A673 (cell line): ENCODE data around the gene ST7. TPM values are rescaled to one million over a fixed set of nuclear protein-coding genes. Genes with fewer than 3 reads are reported as not detected.

Experiments
- BruUV-seq: library from RNA; stranded (reverse); fragments of 400-500 nt; replicated peaks from 2 replicates; lab custom pipeline; 2021; lab: Mats Ljungman, UMichigan
- CTCF ChIA-PET: fragments of 300-600 bp; sonication (Branson Sonifier 250); formaldehyde crosslinking; loops from one replicate; lab custom pipeline; 2022; ENCODE audit warnings: antibody characterized with exemption; lab: Charles Lee
- POLR2A ChIA-PET: fragments of 300-600 bp; sonication (Branson Sonifier 250); formaldehyde crosslinking; loops from one replicate; lab custom pipeline; 2022; ENCODE audit warnings: antibody characterized with exemption; ENCODE audit not compliant: low non-redundant PET; lab: Charles Lee
- DNase-seq: peaks from one replicate; pipeline ENCODE4 v3.0.0-alpha.2; 2015; ENCODE audit warnings: low spot score
- H3K27ac ChIP-seq: fragments of 200-600 bp; sonication (generic); 2 replicates; pipeline ENCODE4 v1.5.1; 2016; ENCODE audit warnings: mixed run types, low read depth, mild to moderate bottlenecking, mixed read lengths, antibody characterized with exemption, low read length; ENCODE audit not compliant: poor library complexity, severe bottlenecking
- H3K27me3 ChIP-seq: fragments of 200-600 bp; sonication (generic); replicated peaks from 2 replicates; pipeline ENCODE4 v1.6.1; 2017; ENCODE audit warnings: mixed run types, low read depth, mild to moderate bottlenecking, mixed read lengths, antibody characterized with exemption, low read length; ENCODE audit not compliant: insufficient read depth, poor library complexity
- H3K36me3 ChIP-seq: fragments of 200-600 bp; sonication (generic); 2 replicates; pipeline ENCODE4 v1.6.1; 2016; ENCODE audit warnings: mixed run types, mild to moderate bottlenecking, mixed read lengths, antibody characterized with exemption, low read length; ENCODE audit not compliant: insufficient read depth, poor library complexity, severe bottlenecking
- H3K4me1 ChIP-seq: fragments of 200-600 bp; sonication (generic); 2 replicates; pipeline ENCODE4 v1.6.1; 2017; ENCODE audit warnings: mixed run types, mild to moderate bottlenecking, mixed read lengths, antibody characterized with exemption, low read length; ENCODE audit not compliant: insufficient read depth, poor library complexity, severe bottlenecking
- H3K4me3 ChIP-seq: fragments of 200-600 bp; sonication (generic); 2 replicates; pipeline ENCODE4 v1.5.1; 2016; ENCODE audit warnings: low read depth, mixed run types, mild to moderate bottlenecking, mixed read lengths, low read length; ENCODE audit not compliant: poor library complexity, severe bottlenecking
- H3K9me3 ChIP-seq: fragments of 200-600 bp; sonication (generic); 2 replicates; pipeline ENCODE4 v1.6.1; 2016; ENCODE audit warnings: mixed run types, low read depth, mild to moderate bottlenecking, mixed read lengths, antibody characterized with exemption, low read length; ENCODE audit not compliant: poor library complexity, severe bottlenecking
- CTCF ChIP-seq: fragments of 300-800, 200-600 bp; sonication (generic); conservative IDR thresholded peaks from 2 replicates; pipeline ENCODE4 v1.5.1; 2017; ENCODE audit warnings: low read depth, mild to moderate bottlenecking, antibody characterized with exemption, low read length, moderate library complexity, mixed read lengths
- EZH2 ChIP-seq: fragments of 200-600 bp; sonication (generic); IDR thresholded peaks from 2 replicates; pipeline ENCODE4 v1.6.1; 2017; ENCODE audit warnings: borderline replicate concordance, low read depth, mild to moderate bottlenecking, mixed read lengths, antibody characterized with exemption, low read length; ENCODE audit not compliant: poor library complexity, severe bottlenecking
- intact Hi-C: fragments of 100-400 bp; cut with micrococcal nuclease; formaldehyde crosslinking; loops from one replicate; pipeline ENCODE4 v1.10.0; 2022; ENCODE audit not compliant: unreplicated experiment
- total RNA-seq: library from RNA; stranded (reverse); gene quantifications from 2 replicates; pipeline ENCODE4 v1.2.3, GENCODE V29; 2021

ST7 gene
- total RNA-seq, 1 experiment from 2014 or later = 24.3 TPM

GRCh38 chr7:117041007-117041406 is 87.7 kb downstream of the ST7 start:
- TF ChIP-seq CTCF = no peak
- no peak for TF ChIP-seq EZH2
- ChIA-PET POLR2A (no interaction called here), CTCF (no interaction called here)
- Histone ChIP-seq H3K27me3 (no peaks in the 10 kb centered on the region), H3K4me1 (peaks cover 1% of the 10 kb centered on the region), H3K9me3 (no peaks in the 10 kb centered on the region), H3K4me3 (no peak overlapping the region), H3K36me3 (no peaks in the 10 kb centered on the region), H3K27ac (no peak overlapping the region)
- no TSS peak for BruUV-seq
- no peak for DNase-seq
- intact Hi-C loops = no loop called here

- H3K9me3 ChIP-seq = no peaks in the 10 kb centered on the region
- BruUV-seq = no TSS peak
- ChIA-PET CTCF (no interaction called here), POLR2A (no interaction called here)
- no peaks in the 10 kb centered on the region for H3K4me1 ChIP-seq
- H3K27me3 ChIP-seq = no peaks in the 10 kb centered on the region
- intact Hi-C loops = no loop called here
- H3K4me3 ChIP-seq = no peak overlapping the region
- no peaks in the 10 kb centered on the region for H3K36me3 ChIP-seq
- DNase-seq = no peak
- H3K27ac ChIP-seq = no peak overlapping the region
- TF ChIP-seq EZH2 (no peak), CTCF (no peak)
Measured at GRCh38 chr7:117041822-117042221, 88.5 kb downstream of the ST7 start.

- CTCF ChIA-PET = no interaction called here
- intact Hi-C loops = no loop called here
Measured at GRCh38 chr7:117043108-117043825, 90.0 kb downstream of the ST7 start.

More at GRCh38 chr7:117043108-117043825, 90.0 kb downstream of the ST7 start:
- Histone ChIP-seq H3K27me3 (no peaks in the 10 kb centered on the region), H3K36me3 (no peaks in the 10 kb centered on the region), H3K4me1 (no peaks in the 10 kb centered on the region), H3K27ac (no peak overlapping the region), H3K9me3 (no peaks in the 10 kb centered on the region), H3K4me3 (no peak overlapping the region)
- TF ChIP-seq EZH2 (no peak), CTCF (no peak)
- DNase-seq = no peak
- POLR2A ChIA-PET = no interaction called here
- no TSS peak for BruUV-seq
